ENCODE results near the gene KRTAP21-1.
"Not testable (repeated sequence)": the region's sequence is repeated elsewhere in the genome, so short reads cannot be mapped to it uniquely, and the experiment has no call there.

The KRTAP21-1 gene

DNA sequence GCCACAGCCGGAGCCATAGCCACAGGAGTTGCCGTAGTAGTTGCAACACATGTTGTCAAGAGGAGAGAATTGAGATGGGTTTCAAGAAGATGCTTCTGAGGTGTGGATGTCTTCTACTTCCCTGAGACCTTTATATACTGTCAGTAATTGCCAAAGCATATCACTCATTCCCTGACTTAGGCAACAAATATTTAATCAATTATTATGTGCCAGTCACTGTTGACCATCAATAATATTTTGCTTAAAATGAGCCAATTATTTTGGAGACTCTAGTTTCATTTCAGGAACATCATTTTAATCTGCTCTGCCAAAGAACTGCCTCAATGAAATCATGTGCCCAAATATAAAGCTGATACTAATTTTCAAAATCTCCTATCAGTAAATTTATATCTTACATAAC lies at the start of gene KRTAP21-1:
TSS of gene KRTAP21-1 (minus strand) at position 101 of the 400 bp plus-strand sequence. CDS start at position 51, 50 bp downstream.
- H3K4me3 ChIP-seq (ENCODE audit: low read depth, low read length): not testable (repeated sequence)

DNA sequence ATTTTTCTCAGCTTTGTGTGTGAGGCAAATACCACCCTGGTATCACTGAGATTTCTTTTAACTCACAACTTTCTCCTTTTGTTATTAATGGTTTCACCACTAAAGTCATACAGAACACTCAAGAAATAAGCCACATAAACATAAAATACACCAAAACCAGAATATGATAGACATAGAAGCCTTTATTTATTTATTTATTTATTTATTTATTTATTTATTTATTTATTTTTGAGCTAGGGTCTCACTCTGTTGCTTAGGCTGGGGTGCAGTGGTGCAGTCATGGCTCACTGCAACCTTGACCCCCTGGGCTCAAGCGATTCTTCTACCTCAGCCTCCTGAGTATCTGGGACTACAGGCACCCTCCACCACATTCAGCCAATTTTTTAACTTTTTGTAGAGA lies 45.4 kb upstream of the KRTAP21-1 start:
- no peak overlapping the region for H3K4me3 ChIP-seq (ENCODE audit: low read depth, low read length)

DNA sequence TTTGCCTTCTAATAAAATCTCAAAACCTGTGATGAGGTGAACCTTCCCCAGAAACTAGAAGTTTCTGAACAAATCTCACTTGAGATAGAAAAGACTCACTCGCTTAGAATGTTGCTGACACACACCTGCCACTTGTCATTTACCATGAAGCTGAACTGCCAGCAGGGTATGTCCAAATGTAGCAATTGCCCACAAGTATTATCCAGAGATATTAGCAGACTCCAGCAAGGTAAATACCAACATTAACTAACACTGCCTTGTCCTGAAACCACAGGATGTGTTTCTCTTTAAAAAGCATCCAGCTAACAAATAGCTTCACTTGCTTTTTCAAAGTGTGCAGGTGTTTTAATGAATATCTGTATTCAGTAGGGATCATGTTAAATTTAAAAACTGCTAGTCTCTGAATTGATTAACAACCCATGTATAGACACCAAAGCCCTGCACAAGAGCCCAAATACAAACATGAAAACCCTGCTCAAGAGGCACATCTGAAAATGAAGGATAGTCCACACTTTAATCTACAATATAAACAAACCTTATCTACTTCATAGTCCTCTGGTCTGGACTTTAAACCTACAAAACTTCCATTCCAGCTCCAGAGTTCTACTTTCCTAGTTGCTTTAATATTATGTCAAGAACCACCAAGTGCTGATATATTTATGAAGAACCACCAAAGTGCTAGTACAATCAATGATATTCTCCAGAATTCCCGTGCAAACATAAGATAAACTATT lies 38.5 kb upstream of the KRTAP21-1 start:
- H3K4me3 ChIP-seq (ENCODE audit: low read depth, low read length): no peak overlapping the region

DNA sequence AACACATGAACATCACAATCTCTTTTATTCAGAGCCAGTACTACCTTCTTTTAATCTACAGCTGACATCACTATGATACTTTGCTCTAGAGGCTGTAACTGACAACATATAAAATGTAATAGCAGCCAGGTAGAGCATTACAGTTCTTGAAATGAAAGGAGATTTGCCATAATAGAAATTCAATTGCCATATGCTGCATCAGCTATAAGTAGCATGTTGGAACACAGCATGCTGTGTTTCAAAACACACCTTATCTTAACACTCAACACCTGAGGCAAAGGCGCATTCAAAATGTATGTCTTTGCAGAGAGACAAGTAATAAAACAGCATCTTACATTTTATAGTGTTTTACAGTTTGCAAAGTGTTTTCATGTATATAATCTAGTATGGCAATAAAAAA lies 24.0 kb upstream of the KRTAP21-1 start:
- H3K4me3 ChIP-seq (ENCODE audit: low read depth, low read length): no peak overlapping the region

DNA sequence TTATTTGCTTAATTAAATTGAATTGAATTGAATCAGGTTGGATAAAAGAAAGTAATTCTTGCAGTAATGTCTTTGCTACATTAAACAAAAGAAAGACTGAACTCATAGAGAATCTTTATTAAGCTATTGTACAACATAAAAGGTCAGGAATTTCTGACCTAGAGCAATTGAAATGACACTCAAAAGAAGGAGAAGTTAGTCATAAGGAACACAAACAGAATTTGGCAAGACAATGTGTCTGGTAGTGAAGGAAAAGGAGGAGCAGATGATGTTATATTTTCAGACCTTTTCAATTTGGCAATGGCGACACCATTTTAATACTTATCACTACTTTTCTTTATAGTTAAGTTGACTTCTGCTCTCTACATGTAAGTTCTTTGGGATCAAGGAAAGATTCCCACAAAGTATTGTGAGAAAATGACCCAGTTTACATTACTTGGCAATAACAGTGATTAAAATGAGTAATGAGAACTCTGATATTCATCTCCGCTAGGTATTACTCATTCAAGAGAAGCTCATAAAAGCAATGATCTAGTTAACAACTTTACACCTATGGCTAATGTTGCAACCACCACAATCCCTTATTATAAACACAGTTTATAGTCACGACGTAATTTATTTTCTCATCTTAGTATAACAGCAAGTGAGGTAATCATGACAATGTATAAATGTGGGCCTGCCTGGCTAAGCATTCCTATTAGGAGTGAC lies 14.7 kb upstream of the KRTAP21-1 start:
- H3K4me3 ChIP-seq (ENCODE audit: low read depth, low read length): no peak overlapping the region

DNA sequence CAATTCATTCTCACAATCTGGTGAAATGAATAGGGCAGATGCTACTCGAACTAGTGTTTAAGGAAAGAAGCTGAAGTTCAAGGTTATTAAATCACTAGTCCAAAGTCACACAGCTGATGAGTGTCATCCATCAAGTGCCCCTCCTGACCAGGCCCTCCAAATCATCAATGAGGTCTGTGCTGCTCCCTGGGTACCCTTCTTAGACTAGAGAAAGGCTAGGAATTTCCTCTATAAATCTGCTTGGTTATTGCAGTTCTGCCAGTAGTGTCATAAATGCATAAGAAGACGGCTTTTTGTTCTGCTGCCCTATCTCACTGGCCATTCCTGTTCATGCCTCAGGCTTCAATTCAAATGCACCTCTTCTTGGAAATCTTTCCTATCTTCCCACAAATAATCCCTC lies 5.5 kb upstream of the KRTAP21-1 start:
- no peak overlapping the region for H3K4me3 ChIP-seq (ENCODE audit: low read depth, low read length)

DNA sequence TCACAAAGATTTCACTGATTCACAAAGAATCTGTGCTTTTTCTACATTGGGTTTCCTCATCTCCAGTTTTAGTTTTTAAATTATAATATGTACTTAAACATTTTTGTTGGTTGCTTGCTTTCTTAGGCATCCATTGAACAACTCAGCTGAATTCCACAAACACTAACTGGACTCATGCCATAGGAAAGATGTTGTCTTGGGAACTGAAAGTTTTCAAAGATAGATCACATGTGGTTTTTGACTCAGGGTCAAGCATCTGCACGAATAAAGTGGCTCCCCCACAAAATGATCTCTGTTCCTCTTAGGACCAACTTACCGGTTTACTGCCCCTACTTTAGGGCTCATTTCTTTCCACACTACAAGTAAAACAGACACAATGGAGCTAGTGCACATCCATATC lies 3.1 kb upstream of the KRTAP21-1 start:
- H3K4me3 ChIP-seq (ENCODE audit: low read depth, low read length): no peak overlapping the region

DNA sequence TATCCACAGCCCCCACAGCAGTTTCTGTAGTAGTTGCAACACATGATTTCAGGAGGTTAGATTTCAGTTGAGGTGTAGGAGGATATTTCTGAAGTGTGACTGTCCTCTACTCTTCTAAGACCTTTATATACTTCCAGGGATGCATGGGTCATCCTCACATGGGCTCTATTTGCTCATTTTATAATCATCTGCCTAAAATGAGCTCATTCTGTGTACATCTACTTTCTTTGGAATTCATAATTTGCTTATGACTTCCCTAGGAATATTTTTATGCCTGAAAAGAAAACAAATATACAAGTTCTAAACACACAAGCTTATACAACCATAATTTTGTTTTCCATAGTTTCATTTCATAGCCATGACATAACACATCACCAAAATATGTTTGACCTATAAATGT lies 8.1 kb downstream of the KRTAP21-1 start, which contains the start of gene KRTAP21-2:
TSS of gene KRTAP21-2 (minus strand) at position 101 of the 400 bp plus-strand sequence. CDS start at position 44, 57 bp downstream.
- no peak within 1 kb of the TSS for H3K4me3 ChIP-seq (ENCODE audit: low read depth, low read length)

DNA sequence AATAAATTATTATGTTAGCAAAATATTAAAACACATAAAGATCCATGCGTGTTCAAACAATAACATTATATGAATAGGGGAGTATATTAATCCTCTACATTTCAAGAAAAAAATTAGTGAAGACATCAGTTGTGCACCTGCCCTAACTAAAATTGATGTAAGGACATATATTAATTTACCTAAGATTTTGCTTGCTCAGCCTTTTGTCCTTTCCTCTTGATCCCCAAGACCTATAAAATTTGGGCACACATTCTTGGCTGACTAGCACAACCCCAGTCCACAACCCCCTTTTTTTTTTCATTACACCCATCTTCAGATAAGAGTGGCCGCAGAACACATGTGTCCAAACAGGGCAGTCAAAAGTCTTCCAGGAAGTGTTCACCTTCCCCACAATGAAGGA lies 14.8 kb downstream of the KRTAP21-1 start:
- H3K4me3 ChIP-seq (ENCODE audit: low read depth, low read length): no peak overlapping the region

DNA sequence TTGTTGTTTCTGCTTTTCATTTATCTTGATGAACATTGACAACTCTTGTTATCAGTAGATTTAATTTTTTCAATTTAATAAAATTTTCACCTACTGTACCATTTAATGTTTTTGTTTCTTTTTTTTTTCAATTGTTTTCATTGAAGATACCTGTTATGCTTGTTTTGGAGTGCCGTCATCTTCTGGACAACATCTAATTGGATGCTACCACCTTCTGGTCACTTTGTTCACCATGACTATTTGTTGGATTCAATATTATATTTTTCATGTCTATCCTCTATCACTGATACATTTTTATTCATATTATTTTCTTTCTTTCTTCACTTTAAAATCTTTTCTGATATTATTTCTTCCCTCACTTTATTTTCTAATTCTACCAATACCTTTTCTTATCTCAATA lies 22.2 kb downstream of the KRTAP21-1 start:
- H3K4me3 ChIP-seq (ENCODE audit: low read depth, low read length): no peak overlapping the region

DNA sequence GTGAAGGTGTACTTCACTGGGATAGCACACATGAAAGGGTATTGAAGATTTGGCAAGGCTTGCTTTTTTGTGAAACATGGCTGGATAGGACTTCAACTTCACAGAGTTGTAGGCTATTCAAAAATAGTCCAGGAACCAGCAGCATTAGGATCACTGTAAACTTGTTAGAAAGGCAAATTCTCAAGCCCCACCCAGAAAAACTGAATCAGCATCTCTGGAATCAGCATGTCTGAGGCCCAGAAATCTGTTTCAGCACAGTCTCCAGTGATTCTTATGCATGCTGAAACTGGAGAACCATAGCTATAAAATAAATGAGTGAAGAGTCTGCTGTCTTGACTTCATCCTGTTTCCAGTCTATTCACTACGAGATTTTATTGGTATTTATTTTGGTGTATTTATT lies 28.5 kb downstream of the KRTAP21-1 start:
- H3K4me3 ChIP-seq (ENCODE audit: low read depth, low read length): no peak overlapping the region

DNA sequence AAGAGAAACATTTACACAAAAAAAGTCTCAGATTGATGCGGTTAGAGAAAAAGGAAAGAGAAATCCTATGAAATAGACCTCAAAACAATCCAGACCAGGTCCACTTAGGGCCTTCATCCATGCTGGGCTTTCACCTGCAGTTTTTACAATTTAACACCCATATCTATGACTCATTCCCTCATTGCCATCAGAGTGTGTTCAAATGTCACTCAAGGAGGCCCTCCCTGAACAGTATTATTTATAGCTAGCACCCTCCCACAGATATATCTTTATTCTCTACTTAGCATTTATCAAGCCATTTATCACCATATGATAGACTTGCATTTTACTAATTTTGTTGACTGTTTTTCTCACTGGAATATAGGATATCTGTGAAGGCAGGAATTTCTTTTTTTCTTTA lies 35.8 kb downstream of the KRTAP21-1 start:
- H3K4me3 ChIP-seq (ENCODE audit: low read depth, low read length): no peak overlapping the region

DNA sequence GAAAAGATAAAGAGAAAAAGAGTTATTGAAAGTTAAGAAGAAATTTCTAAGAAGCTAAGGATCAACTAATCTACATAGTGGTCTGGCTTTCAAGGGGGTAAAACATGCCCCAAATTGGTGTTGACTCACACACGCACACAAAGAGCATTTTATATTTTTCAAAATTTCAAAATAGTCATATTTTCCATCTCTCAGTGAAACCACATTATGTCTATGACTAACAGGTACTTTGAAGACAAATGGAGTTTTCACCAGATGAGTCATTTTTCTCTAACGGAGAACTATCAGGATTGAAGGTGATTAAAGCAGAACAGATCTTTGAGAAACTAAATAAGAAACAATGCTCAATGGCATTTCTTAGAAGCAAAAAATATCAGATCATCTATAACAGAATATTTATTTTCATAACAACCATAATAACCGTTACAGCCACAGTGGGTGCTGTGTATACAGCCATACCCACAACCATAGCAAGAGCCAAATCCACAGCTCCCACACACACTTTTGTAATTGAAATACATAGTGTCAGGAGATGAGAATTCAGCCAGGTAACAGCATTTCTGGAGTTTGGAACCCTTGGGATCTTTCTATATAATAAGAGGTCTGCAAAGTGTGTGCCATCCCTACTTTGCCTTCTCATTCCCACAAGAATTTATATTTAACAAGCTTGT lies 36.9 kb downstream of the KRTAP21-1 start, which contains the start of gene KRTAP21-3:
TSS of gene KRTAP21-3 (minus strand) at position 539 of the 671 bp plus-strand sequence. CDS start at position 521, 18 bp downstream.
- H3K4me3 ChIP-seq (ENCODE audit: low read depth, low read length): no peak within 1 kb of the TSS

DNA sequence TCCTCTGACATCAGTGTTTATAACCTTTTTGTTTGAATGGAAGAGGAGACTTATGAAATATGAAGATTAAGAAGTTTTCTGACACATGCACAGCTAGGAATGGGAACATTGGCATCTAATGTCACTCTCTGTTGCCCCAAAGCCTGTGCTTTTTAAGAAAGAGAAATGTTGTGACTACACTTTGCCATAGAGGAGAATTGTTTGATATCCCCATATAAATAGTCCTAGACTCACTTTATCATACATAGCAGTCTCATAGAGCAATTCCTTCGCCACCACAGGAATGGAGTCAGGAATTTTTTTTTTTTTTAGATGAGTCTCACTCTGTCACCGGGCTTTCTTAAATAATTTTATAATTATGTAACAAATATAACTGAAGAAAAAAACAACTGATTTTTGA lies 38.1 kb downstream of the KRTAP21-1 start:
- no peak overlapping the region for H3K4me3 ChIP-seq (ENCODE audit: low read depth, low read length)

DNA sequence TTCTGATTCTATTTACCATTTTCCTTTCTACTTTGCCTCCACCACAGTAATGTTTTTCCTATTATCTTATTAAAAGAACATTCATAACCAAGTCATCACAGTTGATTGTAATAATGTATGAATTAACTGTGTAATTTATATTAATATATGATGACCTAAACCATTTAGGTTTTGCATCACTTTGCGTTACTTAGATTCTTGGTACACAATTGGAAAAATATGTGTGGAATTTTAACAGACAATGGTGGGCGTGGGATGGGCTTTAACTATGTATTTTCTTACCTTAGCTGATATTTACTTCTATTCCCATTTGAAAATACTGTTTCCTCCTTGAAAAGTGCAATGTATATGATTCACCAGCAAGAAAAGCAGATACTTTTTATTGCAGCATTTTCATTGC lies 40.3 kb downstream of the KRTAP21-1 start:
- H3K4me3 ChIP-seq (ENCODE audit: low read depth, low read length): no peak overlapping the region

DNA sequence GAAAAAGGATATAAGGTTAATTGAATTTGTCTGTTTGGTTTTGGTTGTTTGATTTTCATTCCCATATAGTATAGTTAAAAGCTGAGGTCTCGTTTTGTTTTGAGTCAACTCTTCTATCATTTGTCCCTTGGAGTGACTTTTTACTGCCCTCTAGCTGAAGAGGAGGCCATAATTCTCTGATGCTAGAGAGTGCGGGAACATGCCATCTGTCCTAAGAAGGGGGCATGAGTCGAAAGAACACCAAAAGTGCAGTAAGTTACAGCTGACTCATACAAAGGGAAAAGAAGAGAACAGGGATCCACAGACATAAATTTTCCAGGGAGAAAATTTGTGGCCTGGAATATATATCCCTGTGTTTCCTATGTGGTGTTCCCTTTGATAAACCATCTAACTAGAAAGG lies 40.8 kb downstream of the KRTAP21-1 start:
- H3K4me3 ChIP-seq (ENCODE audit: low read depth, low read length): no peak overlapping the region

DNA sequence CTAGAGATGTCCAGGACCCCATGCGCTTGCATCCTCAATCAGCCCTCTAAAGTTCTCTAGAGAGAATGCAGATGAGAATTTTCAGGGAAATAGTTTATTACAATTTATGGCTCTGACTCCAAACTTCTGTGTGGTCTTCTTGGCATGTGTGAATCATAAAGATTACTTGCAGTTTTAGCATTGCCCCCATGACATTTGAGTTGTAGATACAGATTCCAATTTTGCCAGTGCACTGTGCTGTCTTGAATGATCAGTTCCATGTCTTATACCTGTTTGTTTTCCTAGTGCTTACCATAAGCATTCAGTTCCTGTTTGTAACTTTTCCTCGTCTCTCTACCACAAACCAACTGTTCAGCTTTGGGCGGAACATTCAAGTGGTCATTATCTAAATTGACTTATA lies 41.5 kb downstream of the KRTAP21-1 start:
- H3K4me3 ChIP-seq (ENCODE audit: low read depth, low read length): no peak overlapping the region

DNA sequence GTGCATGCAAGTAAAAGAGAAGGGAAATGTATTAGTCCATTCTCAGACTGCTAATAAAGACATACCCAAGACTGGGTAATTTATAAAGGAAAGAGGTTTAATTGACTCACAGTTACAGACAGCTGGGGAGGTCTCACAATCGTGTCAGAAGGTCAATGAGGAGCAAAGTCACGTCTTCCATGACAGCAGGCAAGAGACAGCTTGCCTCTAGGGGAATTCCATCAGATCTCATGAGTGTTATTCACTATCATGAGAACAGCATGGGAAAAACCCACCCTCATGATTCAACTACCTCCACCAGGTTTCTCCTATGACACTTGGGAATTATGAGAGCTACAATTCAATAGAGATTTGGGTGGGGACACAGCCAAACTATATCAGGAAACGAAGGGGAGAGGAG lies 44.7 kb downstream of the KRTAP21-1 start:
- H3K4me3 ChIP-seq (ENCODE audit: low read depth, low read length): no peak overlapping the region

DNA sequence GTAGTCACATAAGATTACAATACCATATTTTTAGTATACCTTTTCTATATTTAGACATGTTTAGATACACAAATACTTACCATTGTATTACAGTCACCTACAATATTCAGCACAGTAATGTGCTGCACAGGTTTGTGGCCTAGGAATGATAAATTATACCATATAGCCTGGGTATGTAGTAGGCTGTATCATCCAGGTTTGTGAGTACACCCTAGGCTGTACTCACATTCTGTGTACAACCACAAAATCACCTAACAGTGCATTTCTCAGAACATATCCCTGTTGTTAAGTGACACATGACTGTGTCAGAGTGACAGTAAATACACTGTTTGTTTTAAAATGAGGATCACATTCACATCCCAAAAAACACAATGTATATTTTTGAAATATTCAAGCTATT lies 47.8 kb downstream of the KRTAP21-1 start:
- no peak overlapping the region for H3K4me3 ChIP-seq (ENCODE audit: low read depth, low read length)

All from iPS-11a (cell line).